MM.1S (cell line): Measurements from ENCODE around the gene AOC2.

ENCODE experiments used
- DNase-seq: peaks from one replicate; pipeline ENCODE4 v3.0.0-alpha.2; 2015
- H2AFZ ChIP-seq: fragments of 300-600 bp; sonication (generic); 2 replicates; pipeline ENCODE4 v1.6.0; 2016; ENCODE audit warnings: antibody characterized with exemption, low read length
- H3F3A ChIP-seq: fragments of 300-600 bp; sonication (generic); 2 replicates; pipeline ENCODE4 v1.6.1; 2016; ENCODE audit warnings: mild to moderate bottlenecking, antibody characterized with exemption, low read length, moderate library complexity, mixed read lengths; ENCODE audit not compliant: insufficient read depth
- H3K27ac ChIP-seq: fragments of 300-600 bp; sonication (generic); 2 replicates; pipeline ENCODE4 v1.5.1; 2016; ENCODE audit warnings: mild to moderate bottlenecking, low read length
- H3K27me3 ChIP-seq: fragments of 300-600 bp; sonication (generic); replicated peaks from 2 replicates; pipeline ENCODE4 v1.6.0; 2016; ENCODE audit warnings: low read length; ENCODE audit not compliant: insufficient read depth
- H3K36me3 ChIP-seq: fragments of 300-600 bp; sonication (generic); replicated peaks from 2 replicates; pipeline ENCODE4 v1.6.1; 2016; ENCODE audit warnings: mild to moderate bottlenecking, low read length, mixed read lengths; ENCODE audit not compliant: insufficient read depth
- H3K4me1 ChIP-seq: fragments of 300-600 bp; sonication (generic); 2 replicates; pipeline ENCODE4 v1.6.1; 2016; ENCODE audit warnings: low read length, mixed read lengths
- H3K4me2 ChIP-seq: fragments of 300-600 bp; sonication (generic); 2 replicates; pipeline ENCODE4 v1.6.0; 2016; ENCODE audit warnings: low read depth, low read length
- H3K4me3 ChIP-seq: fragments of 300-600 bp; sonication (generic); 2 replicates; pipeline ENCODE4 v1.5.1; 2016; ENCODE audit warnings: low read length, mixed read lengths
- H3K79me2 ChIP-seq: fragments of 300-600 bp; sonication (generic); 2 replicates; pipeline ENCODE4 v1.6.1; 2016; ENCODE audit warnings: mixed run types, low read length, mixed read lengths
- H3K9ac ChIP-seq: fragments of 300-600 bp; sonication (generic); 2 replicates; pipeline ENCODE4 v1.6.1; 2016; ENCODE audit warnings: low read length, mixed read lengths
- H3K9me2 ChIP-seq: fragments of 300-600 bp; sonication (generic); replicated peaks from 2 replicates; pipeline ENCODE4 v1.6.1; 2016; ENCODE audit warnings: mild to moderate bottlenecking, low read length, mixed read lengths; ENCODE audit not compliant: insufficient read depth
- H3K9me3 ChIP-seq: fragments of 300-600 bp; sonication (generic); replicated peaks from 2 replicates; pipeline ENCODE4 v1.6.1; 2016; ENCODE audit warnings: mild to moderate bottlenecking, low read length, mixed read lengths; ENCODE audit not compliant: insufficient read depth
- H4K20me1 ChIP-seq: fragments of 300-600 bp; sonication (generic); 2 replicates; pipeline ENCODE4 v1.6.1; 2016; ENCODE audit warnings: mild to moderate bottlenecking, low read length, moderate library complexity, mixed read lengths; ENCODE audit not compliant: insufficient read depth
- EZH2 ChIP-seq: fragments of 300-600 bp; sonication (generic); optimal IDR thresholded peaks from 2 replicates; pipeline ENCODE3; 2017; ENCODE audit warnings: low read depth, mild to moderate bottlenecking, antibody characterized with exemption, low read length, mixed read lengths
- EZH2phosphoT487 ChIP-seq: fragments of 300-600 bp; sonication (generic); IDR thresholded peaks from 2 replicates; pipeline ENCODE4 v1.6.1; 2018; ENCODE audit warnings: antibody characterized with exemption, low read length
- TF ChIP-seq, protein P1 (sequence below): fragments of 300-600 bp; sonication (generic); IDR thresholded peaks from 2 replicates; pipeline ENCODE4 v1.5.1; 2016; ENCODE audit warnings: antibody characterized with exemption, low read length, mixed read lengths

AOC2 gene

DNA sequence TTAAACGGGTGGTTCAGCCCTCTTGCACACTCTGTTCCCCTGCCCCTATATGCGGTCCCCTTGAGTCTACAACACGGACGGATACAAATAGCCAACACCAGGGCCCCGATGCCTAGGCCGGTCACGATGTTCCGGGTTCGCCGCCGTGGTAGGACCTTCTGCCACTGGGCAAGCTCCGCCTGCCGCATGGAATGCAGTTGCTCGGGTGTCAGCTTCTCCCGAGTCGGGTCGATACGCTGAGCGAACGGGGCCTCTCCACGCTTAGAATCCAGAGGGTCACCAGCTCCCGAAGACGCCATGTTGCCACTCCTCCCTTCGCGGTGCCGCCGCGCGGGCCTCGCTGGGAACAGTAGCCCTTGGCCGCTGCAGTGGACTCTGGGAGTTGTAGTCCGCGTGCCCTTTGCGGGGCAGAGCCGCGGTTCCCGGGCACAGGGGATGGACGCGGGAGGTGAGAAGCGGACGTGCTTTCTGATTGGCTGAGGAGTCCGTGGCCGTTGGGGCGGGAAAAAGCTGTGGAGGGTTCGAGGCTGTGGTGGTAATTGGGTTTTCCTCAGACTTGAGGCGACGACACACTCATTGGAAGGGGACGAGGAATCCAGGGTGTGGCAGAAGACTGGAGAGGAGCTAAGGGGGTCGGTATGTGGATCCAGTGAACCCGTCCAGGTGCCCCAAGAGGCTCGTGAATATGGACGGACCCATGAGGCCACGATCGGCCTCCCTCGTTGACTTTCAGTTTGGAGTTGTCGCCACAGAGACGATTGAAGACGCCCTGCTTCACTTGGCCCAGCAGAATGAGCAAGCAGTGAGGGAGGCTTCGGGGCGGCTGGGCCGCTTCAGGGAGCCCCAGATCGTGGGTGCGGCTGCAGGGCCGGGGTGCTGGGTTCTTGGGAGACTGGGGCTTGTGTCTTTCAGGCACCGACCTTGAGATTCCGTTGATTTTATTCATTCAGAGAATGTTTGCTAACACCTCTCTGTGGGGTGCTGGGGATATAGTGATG, 45.7 kb upstream of the AOC2 start, which contains the start of the genes CNTD1 and COA3:
TSS of gene CNTD1 (plus strand) at position 479 of the 998 bp plus-strand sequence. CDS start at position 686, 207 bp downstream.
TSS of gene COA3 (minus strand) at position 322 of the 998 bp plus-strand sequence. CDS start at position 299, 23 bp downstream.
- TF ChIP-seq EZH2phosphoT487: no peak
- no peak for TF ChIP-seq EZH2
- Histone ChIP-seq H3F3A (no peaks in the 10 kb centered on the region), H3K27me3 (no peaks in the 10 kb centered on the region), H3K9ac (peak within 1 kb of the TSS; percentile 69), H4K20me1 (no peaks in the 10 kb centered on the region), H3K4me2 (peak within 1 kb of the TSS; percentile 79), H3K36me3 (no peaks in the 10 kb centered on the region), H3K27ac (no peak within 1 kb of the TSS), H2AFZ (peak within 1 kb of the TSS; percentile 89), H3K4me1 (peaks cover 8% of the 10 kb centered on the region; the same call in 1 of the 2 replicates), H3K9me2 (no peaks in the 10 kb centered on the region), H3K4me3 (peak within 1 kb of the TSS; percentile 79), H3K79me2 (peaks cover 17% of the 10 kb centered on the region), H3K9me3 (no peaks in the 10 kb centered on the region)
- peak; percentile 85 for DNase-seq

DNA sequence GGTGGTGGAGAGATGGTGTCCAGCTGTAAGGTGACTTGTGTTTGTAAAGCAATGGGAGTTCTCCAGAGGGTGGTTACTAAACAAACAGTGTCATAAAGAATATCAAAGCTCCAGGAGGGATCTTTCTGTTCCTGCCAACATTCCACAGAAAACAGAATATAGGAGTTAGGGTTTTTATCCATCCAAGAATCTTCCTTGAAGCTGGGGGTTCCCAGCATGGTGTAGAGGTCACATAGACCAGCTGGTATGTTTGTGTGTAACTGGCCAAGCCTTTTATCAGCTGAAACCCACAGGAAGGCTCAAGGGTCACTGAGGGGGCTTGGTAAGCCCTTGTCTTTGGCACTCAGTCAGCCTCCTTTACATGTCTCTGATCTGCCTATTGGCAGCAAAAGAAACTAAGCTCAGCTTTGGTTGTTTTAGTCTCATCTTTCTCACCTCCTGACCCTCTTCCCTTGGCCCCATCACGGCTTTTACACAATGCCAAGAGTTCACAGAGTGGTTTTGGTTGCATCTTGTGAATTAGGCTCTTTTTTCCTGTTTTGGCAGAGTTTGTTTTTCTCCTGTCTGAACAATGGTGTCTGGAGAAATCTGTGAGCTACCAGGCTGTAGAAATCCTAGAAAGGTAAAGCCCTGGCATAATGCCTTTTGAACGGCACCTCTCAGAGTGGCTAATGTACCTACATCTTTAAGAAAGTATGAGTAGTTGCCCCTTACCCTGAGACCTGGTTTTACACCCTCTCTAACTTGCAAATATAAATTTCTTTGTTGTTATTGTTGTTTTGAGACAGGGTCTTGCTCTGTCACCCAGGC, 41.1 kb upstream of the AOC2 start:
- Histone ChIP-seq H3K9me3 (no peaks in the 10 kb centered on the region), H3K9ac (no peak overlapping the region), H2AFZ (no peak overlapping the region), H3K9me2 (no peaks in the 10 kb centered on the region), H4K20me1 (no peaks in the 10 kb centered on the region), H3F3A (no peaks in the 10 kb centered on the region), H3K4me3 (no peak overlapping the region), H3K27me3 (no peaks in the 10 kb centered on the region), H3K4me1 (no peaks in the 10 kb centered on the region), H3K4me2 (no peak overlapping the region), H3K79me2 (peaks cover 3% of the 10 kb centered on the region), H3K36me3 (no peaks in the 10 kb centered on the region), H3K27ac (no peak overlapping the region)
- DNase-seq: no peak
- TF ChIP-seq EZH2phosphoT487 (no peak), EZH2 (no peak)
- TF ChIP-seq, protein P1, sequence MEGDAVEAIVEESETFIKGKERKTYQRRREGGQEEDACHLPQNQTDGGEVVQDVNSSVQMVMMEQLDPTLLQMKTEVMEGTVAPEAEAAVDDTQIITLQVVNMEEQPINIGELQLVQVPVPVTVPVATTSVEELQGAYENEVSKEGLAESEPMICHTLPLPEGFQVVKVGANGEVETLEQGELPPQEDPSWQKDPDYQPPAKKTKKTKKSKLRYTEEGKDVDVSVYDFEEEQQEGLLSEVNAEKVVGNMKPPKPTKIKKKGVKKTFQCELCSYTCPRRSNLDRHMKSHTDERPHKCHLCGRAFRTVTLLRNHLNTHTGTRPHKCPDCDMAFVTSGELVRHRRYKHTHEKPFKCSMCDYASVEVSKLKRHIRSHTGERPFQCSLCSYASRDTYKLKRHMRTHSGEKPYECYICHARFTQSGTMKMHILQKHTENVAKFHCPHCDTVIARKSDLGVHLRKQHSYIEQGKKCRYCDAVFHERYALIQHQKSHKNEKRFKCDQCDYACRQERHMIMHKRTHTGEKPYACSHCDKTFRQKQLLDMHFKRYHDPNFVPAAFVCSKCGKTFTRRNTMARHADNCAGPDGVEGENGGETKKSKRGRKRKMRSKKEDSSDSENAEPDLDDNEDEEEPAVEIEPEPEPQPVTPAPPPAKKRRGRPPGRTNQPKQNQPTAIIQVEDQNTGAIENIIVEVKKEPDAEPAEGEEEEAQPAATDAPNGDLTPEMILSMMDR: no peak

DNA sequence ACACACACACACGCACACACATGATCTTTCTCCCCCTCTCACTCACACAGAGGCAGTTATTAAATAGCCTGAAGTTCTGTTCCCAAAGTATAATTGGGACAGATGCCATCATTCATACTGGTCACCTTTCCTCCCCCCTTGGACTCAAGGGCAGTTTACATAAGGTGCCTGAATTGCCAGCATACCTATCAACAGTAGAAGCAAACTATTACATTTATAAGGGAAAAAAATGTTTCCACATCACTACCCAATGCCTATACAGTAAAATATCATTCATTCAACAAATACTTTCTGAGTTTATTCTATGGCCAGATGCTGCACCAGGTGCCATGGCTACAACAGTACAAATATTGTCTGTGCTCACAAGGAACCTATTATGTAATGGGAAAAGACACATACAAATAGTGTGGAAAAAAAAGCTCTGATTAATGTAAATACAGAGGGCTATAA, 39.4 kb upstream of the AOC2 start:
- no peak overlapping the region for H3K27ac ChIP-seq
- H3K4me3 ChIP-seq: no peak overlapping the region
- TF ChIP-seq EZH2: no peak
- TF ChIP-seq, protein P1: no peak
- no peak for TF ChIP-seq EZH2phosphoT487
- no peaks in the 10 kb centered on the region for H3K36me3 ChIP-seq
- no peaks in the 10 kb centered on the region for H3K79me2 ChIP-seq
- no peak overlapping the region for H2AFZ ChIP-seq
- H3K4me2 ChIP-seq: no peak overlapping the region
- H4K20me1 ChIP-seq: no peaks in the 10 kb centered on the region
- H3F3A ChIP-seq: no peaks in the 10 kb centered on the region
- H3K9me2 ChIP-seq: no peaks in the 10 kb centered on the region
- no peak overlapping the region for H3K9ac ChIP-seq
- H3K9me3 ChIP-seq: no peaks in the 10 kb centered on the region
- H3K4me1 ChIP-seq: no peaks in the 10 kb centered on the region
- DNase-seq: no peak
- H3K27me3 ChIP-seq: no peaks in the 10 kb centered on the region
